LHCN-M2 (cell line): ENCODE measurements around the gene GET4. TPM values are rescaled to one million over a fixed set of nuclear protein-coding genes. Genes with fewer than 3 reads are reported as not detected.
"Not testable (repeated sequence)": the region's sequence is repeated elsewhere in the genome, so short reads cannot be mapped to it uniquely, and the experiment has no call there.

ENCODE experiments used
- DNase-seq: peaks from one replicate; pipeline ENCODE4 v3.0.0-alpha.2; 2012; ENCODE audit warnings: low read depth
- total RNA-seq: library from RNA; depleted of rRNA; stranded (reverse); fragments of >200 nt; gene quantifications from 2 replicates; pipeline ENCODE4 v1.2.3, GENCODE V29; 2014

GET4 gene
- total RNA-seq, 1 experiment from 2014 or later = 33.7 TPM

- no peak for DNase-seq
Observed at GRCh38 chr7:871900-872537, 4.3 kb upstream of the GET4 start.

DNA sequence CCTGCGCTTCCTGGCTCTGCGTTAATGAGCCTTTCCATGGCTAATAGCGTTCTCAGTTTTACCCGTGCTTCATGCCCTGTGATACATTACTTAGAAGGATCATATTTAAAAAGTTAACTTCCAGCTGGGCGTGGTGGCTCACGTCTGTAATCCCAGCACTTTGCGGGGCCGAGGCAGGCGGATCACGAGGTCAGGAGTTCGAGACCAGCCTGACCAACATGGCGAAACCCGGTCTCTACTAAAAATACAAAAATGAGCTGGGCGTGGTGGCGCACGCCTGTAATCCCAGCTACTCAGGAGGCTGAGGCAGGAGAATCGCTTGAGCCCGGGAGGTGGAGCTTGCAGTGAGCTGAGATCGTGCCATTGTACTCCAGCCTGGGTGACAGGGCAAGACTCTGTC, 3.7 kb upstream of the GET4 start:
- DNase-seq = not testable (repeated sequence)

- DNase-seq = peak; percentile 78
Observed at GRCh38 chr7:873367-874002, 2.9 kb upstream of the GET4 start.

- DNase-seq = no peak
Observed at GRCh38 chr7:874031-874749, 2.2 kb upstream of the GET4 start.

DNA sequence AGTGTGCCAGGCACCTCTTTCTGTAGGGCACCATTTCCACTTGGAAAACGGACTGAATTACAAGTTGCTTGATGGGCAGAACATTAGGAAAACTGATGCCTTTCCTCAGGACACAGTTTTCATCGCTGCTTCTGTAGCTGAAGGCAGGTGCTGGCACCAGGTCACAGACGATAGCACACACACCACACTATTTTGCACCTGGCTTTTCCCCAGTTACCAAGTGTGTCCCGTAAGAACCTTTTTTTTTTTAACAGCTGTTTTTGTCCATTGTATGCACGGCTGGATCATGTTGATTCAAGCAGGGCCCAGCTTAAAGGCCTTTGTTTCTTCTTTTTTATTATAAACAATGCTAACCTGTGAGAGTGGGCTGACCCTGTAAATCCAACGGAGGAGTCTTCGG, 1.3 kb upstream of the GET4 start:
- DNase-seq = peak; percentile 9

DNA sequence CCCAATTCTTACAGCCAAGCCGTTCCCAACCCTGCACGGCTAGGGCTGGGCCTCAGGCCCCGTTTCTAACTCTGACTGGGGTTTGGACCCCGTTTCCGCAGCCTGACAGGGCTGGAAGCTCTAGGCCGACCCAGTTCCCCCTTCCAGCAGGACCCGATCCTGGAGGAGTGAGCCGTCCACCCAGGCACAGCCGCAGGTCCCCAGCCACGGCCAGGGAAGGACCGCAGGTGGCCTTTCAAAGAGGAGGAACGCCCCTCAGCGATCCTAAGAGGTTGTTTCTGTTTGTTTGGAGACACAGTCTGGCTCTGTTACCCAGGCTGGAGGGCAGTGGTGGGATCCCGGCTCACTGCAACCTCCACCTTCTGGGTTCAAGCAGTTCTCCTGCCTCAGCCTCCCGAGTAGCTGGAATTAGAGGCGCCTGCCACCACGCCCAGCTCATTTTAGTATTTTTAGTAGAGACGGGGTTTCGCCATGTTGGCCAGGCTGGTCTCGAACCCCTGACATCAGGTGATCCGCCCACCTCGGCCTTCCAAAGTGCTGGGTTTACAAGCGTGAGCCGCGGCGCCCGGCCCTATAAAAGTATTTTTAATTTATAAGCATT, 778 bp upstream of the GET4 start:
- no peak for DNase-seq

- peak; percentile 32 for DNase-seq
Observed at GRCh38 chr7:876972-877311, 588 bp downstream of the GET4 start.

- DNase-seq = no peak
Observed at GRCh38 chr7:877312-878232, 1.2 kb downstream of the GET4 start.

GRCh38 chr7:879093-879492, 2.7 kb downstream of the GET4 start:
- DNase-seq = no peak

GRCh38 chr7:879706-880105, 3.4 kb downstream of the GET4 start:
- DNase-seq = no peak

DNA sequence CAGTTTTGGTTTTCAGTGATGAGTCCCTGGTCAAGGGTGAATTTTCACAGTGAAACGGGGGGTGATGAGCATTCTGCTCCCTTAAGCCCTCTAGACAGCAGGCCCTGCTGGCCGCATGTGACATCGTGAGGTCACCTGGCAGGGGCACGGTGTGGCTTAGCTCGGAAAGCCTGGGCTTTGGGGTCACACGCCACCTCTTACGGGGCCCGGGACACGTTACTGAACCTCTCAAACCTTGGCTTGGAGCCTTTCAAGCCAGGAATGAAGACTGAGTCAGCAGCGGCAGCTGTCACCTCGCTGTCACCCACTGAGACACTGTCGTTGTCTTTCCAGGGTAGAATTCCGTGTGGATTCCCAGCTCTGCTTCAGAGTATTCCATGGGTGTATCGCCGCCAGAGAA, 4.1 kb downstream of the GET4 start:
- peak; percentile 44 for DNase-seq

GRCh38 chr7:881441-882234, 5.3 kb downstream of the GET4 start:
- no peak for DNase-seq

GRCh38 chr7:882336-883035, 6.1 kb downstream of the GET4 start:
- no peak for DNase-seq

GRCh38 chr7:883055-884021, 7.0 kb downstream of the GET4 start:
- DNase-seq = no peak

DNA sequence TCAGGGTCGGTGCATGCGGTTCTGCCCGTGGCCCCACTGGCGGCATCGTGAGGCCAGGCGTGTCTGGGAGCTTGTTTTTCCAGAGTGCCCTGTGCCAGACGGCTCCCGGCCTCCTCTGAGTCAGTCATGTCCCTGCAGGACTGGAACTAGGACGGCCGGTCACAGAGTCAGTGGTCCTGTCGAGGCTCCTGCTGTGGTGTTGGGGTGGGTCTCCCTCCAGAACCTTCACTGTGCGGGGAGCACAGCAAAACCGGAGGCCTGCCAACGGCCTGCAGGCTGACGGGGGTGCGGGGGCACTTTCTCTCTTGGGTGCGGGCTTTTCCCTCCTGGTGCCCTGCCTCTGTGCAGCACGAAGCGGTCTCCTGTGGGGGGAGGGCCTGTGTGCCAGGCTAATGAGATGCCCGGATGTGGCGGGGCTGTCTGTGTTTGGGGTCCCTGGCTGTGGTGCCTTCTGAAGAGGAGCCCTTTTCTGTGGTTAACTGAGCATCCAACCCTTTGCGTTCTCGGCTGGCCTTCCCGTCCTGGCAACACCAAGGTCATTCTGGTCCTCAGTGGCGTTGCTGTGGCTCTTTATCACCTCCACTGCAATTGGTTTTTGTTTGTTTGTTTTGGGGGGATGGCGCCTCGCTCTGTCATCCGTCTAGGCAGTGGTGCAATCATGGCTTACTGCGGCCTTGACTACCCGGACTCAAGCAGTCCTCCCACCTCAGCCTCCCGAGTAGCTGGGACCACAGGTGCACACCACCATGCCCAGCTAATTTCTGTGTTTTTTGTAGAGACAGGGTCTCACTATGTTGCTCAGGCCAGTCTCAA, 8.0 kb downstream of the GET4 start:
- no peak for DNase-seq

GRCh38 chr7:885261-885892, 9.0 kb downstream of the GET4 start:
- no peak for DNase-seq

- DNase-seq = no peak
Observed at GRCh38 chr7:885893-886625, 9.7 kb downstream of the GET4 start.
